GM19025 (cell line): ENCODE data around the gene MSANTD2.

ENCODE experiments used
- ATAC-seq: cut with Tn5 transposase; IDR thresholded peaks from one replicate; pipeline ENCODE4 v1.9.1; 2021; ENCODE audit warnings: mild to moderate bottlenecking, low read depth, moderate library complexity; ENCODE audit not compliant: unreplicated experiment

MSANTD2 gene

DNA sequence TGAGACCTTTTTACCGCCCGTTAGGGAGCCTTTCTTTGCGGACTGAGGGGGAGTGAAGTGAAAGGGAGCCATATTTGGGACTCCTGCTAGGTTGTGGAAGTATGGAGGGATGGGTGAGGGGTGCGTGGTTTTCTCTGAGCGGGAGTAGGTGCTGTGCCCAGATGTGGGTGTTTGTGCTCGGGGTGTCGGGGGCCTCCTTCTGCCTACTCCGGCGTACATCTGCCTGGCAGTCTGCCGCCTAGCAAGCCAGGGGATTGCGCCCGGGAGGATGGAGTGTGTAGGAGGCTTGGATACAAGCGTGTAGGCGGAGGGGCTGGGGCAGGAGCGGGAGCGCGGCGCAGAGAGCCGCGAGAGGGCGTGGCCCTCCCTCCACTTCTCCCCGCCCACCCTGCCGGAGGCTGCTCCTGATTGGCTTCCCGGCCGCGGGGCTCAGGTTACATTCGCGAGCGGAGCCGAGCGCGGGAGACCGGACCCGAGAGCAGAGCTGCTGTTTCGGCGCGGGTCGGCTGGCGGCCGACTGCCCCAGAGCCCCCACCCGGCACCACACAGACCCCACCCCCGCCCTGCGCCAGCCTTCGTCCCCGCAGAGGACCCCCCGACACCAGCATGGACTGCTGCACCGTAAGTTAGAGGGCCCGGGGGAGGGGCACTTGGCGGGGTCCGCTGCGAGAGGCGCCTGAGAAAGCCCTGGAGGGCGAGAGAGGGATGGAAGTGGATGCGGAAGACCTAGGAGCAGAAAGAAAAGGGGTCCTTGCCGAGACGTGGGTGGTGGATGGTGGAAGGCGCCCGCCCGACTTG, 60.5 kb downstream of the MSANTD2 start, which contains the start of gene NRGN:
TSS of gene NRGN (plus strand) at position 464 of the 798 bp plus-strand sequence. CDS start at position 607, 143 bp downstream.
- peak; percentile 98 for ATAC-seq

DNA sequence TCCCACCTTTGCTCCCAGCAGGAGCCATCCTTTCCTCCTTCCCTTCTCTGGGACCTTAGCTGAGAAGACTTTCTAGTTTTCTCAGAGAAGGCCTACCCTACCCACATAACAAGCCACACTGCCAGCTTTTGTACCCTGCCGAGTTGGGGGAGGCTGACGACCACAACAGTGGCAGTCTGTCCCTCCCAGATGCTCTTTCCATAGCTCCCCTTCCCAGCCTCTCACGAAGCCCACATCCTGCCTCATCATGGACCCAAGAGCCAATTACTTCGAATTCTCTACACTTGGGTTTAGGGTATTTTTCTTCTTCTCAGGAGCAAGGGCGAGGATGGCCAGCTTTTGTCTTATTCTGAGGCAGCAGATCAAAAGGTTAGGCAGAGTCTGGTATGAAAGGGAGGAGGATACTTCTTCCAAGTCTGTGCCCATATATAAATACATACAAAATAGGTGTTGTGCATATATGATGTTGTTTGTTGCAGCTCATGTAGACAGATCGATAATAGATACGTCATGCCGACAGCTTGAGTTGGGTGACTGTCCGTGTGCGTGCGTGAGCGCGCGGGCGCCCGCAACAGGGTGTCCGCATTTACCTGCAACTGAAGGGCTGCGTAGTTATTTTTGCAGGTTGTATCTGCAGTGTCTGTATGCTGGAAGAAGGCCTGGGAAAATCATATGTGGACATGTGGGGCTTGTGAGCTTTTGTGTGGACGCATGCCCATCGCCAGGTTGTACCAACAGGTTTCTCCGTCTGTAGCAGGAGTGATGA, 61.3 kb downstream of the MSANTD2 start:
- ATAC-seq, result no peak

- ATAC-seq, result no peak
Measured at GRCh38 chr11:124737638-124738305, 62.4 kb downstream of the MSANTD2 start.

- ATAC-seq, result no peak
Measured at GRCh38 chr11:124736736-124737135, 63.5 kb downstream of the MSANTD2 start.

DNA sequence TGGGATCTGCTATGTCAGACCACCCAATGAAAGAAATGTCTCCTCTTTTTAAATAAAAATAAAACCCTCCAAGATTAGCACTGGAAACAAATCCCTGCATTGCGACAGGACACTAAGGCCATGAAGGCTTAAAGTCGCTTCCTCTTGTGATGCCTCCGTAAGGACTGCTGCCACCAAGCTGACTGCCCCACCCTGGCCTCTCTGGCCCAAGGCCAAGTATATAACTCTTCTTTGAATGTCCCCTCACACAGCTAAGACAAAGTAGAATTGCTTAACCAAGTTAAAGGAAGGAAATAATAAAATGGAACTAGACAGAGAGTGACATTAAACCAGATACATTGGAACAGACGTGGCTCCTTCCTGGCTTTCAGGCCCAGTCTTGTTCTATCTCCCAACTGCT, 68.0 kb downstream of the MSANTD2 start:
- no peak for ATAC-seq

DNA sequence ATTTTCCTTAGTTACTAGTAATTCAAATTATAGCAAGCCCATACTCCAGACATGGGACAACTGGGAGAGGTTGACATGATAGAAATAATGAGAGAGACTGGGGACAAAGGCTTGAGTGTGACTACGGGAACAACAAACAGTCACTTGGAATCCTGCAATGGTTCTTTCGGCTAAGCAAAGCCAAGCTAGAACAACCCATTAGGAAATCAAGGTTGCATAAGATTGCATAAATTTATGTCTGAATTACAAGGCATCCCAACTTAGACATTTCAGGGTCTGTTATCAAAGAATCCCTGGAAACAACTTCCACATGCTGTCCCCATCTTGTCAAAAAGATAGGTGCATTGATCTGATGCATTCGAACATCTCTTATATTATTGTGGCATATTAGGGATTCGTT, 70.6 kb downstream of the MSANTD2 start:
- ATAC-seq, result no peak

- no peak for ATAC-seq
Measured at GRCh38 chr11:124728134-124728533, 72.1 kb downstream of the MSANTD2 start.

- ATAC-seq, result no peak
Measured at GRCh38 chr11:124727474-124727873, 72.7 kb downstream of the MSANTD2 start.

GRCh38 chr11:124725719-124726105, 74.5 kb downstream of the MSANTD2 start:
- ATAC-seq, result no peak

DNA sequence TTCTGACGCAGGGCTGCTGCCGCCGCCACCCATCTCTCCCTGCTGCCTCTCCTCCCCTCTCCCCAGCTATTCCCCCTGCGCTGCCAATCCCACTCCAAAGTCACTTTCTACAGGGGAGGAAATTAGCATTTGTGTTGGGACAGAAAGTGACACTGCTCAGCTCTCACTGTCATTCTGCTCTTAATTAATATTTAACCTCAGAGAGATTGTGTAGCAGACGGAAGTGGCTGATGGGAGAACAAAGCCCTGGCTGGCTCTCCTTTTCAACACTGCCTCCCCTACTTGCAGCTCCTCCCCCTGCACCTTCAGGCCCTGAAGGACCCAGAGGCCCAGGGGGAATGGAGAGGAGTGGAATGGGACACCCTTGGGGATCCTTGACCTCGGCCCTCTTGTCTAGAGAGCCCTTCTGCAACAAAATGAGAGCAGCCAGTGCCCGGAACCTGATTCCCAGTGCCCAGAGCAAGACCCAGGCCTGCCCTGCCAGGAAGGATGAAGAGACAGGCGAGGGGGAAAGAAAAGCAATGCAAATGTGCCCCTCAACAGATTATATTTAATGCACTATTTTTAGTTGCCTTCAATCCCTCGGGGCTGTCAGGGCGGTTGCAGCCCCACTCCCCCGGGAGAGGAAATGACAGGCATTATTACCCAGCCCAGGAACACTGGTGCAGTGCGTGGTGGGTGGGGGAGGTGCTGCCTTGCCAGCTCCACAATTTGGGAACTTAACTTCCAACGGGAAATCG, 75.1 kb downstream of the MSANTD2 start:
- ATAC-seq, result peak; percentile 97

GRCh38 chr11:124722176-124722575, 78.0 kb downstream of the MSANTD2 start:
- ATAC-seq, result no peak

- ATAC-seq, result no peak
Measured at GRCh38 chr11:124719534-124719933, 80.7 kb downstream of the MSANTD2 start.

DNA sequence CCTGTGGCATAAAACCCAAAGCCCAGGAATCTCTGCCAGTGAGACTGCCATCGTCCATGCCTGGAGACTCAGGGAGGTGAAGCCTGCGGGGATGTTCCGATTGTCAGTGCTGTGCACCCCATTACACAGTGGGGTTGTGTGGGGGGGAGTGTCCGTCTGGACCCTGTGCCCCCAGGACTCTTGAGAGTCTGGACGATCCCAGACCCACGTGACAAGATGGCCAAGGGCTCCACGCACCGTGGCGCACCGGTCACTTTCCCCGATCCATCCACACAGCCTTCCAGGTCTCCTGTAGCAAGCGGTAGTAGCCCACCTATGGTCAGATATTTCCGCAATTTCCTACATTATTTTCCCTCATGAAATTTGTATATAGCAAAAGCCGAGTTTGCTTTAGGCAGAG, 81.4 kb downstream of the MSANTD2 start:
- no peak for ATAC-seq

DNA sequence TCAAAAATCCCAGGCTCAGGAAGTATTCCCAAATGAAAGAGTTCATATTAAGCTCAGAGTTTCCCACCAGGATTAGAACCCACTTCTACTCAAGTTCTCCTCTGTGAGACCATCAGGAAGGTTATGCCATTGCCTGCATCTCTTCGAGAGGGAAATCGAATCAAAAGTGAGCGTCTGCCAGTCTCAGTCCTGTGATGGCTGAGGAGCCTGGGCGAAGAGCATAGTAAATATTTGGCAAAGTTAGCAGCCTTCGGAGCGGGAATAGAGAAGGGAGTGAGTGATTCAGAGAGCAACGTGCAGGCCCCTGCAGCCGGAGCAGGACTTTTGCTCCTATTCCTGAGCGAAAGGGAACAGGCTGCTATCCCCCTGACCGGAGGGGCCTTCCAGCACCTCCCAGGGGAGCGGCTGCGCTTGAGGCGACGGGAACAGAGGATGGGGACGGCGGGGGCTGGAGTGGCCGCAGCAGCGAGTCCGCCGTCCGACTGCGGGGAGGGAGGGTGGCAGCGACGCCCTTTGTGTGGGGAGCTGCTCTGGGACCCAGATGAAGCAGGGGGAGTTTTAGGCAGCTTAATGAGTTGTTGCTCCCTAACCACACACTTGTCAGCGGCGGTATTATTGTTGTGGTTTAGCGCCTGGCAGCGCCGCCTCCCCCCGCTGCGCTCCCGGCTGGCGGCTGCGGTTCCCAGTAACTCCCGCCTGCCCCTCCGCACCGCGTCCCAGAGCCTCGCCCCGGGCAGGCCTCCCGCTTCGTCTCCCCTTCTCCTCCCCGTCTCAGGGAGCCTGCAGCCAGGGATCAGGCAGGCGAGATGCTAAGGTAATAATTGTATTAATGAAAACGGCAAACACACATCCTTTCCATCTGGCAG, 82.2 kb downstream of the MSANTD2 start:
- ATAC-seq, result peak; percentile 51

DNA sequence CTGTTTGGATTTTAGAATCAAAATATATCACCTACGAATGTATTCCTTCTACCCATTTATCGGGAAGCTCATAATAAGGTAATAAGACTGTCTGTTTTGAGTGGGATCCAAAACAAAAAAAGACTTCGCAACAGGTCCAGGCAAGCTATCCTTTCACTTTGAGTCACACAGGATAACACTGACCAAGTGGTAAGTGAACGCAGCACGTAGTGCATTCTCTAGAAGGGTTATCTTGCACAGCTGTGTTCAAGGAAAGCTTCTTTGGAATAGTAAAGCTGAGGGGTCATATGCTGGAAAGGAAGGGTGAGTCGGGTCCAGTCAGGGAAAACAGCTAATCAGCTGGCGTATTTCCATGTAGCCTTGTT, 82.8 kb downstream of the MSANTD2 start:
- peak; percentile 53 for ATAC-seq

- no peak for ATAC-seq
Measured at GRCh38 chr11:124716591-124716990, 83.6 kb downstream of the MSANTD2 start.
